PC-3 (cell line): ENCODE results near the gene ANO4.

Experiments used
- CTCF ChIP-seq: fragments of 300-600 bp; sonication (generic); conservative IDR thresholded peaks from 2 replicates; pipeline ENCODE4 v1.5.1; 2017; ENCODE audit warnings: antibody characterized with exemption, low read depth, mild to moderate bottlenecking, low read length
- EZH2phosphoT487 ChIP-seq: fragments of 300-600 bp; sonication (generic); IDR thresholded peaks from 2 replicates; pipeline ENCODE4 v1.6.1; 2018; ENCODE audit warnings: mild to moderate bottlenecking, antibody characterized with exemption, low read length, borderline replicate concordance

GRCh38 chr12:100956311-100956852, 161.8 kb downstream of the ANO4 start:
- TF ChIP-seq EZH2phosphoT487 = no peak
- TF ChIP-seq CTCF = no peak
